ENCODE data around the gene CFAP74. TPM values are rescaled to one million over a fixed set of nuclear protein-coding genes. Genes with fewer than 3 reads are reported as not detected.

Gene CFAP74
- total RNA-seq, 1 donor from 2014 or later, result not detected

DNA sequence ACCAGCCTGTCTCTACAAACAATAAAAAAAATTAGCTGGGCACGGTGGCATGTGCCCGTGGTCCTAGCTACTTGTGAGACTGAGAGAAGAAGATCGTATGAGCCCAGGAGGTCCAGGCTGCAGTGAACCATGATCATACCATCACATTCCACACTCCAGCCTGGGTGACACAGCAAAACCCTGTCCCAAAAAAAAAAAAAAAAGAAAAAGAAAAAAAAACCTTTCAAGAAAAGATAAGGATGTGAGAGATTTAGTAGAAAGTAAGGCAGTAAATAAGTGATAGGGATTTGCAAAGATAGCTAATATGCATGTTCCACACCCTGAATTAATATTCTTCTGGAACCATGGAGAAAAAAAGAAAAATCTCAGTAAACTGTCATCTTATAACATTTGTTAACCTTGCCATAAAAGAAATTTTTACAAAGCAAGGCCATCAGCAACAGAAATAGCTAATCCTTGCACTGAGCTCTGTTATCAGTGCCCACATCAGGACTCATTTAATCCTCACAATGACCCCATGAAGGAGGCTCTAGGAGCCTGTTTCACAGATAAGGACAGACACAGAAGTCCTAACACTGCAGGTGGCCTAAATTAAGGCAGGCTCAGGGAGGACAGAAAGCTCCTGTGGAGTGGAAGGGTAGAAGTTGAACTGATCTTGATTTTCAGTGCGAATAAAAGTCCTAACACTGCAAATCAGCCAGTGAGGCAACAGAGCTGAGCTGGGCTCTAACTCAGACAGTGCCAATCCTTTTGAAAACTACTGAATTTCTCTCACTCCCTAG is 120.3 kb downstream of the CFAP74 start:
- no peak overlapping the region for H3K4me3 ChIP-seq (ENCODE audit: low read depth, low read length)
- TF ChIP-seq, protein P1, sequence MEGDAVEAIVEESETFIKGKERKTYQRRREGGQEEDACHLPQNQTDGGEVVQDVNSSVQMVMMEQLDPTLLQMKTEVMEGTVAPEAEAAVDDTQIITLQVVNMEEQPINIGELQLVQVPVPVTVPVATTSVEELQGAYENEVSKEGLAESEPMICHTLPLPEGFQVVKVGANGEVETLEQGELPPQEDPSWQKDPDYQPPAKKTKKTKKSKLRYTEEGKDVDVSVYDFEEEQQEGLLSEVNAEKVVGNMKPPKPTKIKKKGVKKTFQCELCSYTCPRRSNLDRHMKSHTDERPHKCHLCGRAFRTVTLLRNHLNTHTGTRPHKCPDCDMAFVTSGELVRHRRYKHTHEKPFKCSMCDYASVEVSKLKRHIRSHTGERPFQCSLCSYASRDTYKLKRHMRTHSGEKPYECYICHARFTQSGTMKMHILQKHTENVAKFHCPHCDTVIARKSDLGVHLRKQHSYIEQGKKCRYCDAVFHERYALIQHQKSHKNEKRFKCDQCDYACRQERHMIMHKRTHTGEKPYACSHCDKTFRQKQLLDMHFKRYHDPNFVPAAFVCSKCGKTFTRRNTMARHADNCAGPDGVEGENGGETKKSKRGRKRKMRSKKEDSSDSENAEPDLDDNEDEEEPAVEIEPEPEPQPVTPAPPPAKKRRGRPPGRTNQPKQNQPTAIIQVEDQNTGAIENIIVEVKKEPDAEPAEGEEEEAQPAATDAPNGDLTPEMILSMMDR (IDR thresholded peaks at IDR 0.05; ENCODE audit: insufficient read depth, low read length, poor library complexity, severe bottlenecking), result no peak
- DNase-seq (ENCODE audit: low read depth), result no peak
- no peaks in the 10 kb centered on the region for H3K36me3 ChIP-seq (ENCODE audit: control insufficient read depth, insufficient read depth, low read length)
- no peaks in the 10 kb centered on the region for H3K27me3 ChIP-seq (ENCODE audit: control insufficient read depth, insufficient read depth, low read length)

- TF ChIP-seq, protein P1 (IDR thresholded peaks at IDR 0.05; ENCODE audit: insufficient read depth, low read length, poor library complexity, severe bottlenecking), result no peak
Observed at GRCh38 chr1:1881727-1882126, 121.9 kb downstream of the CFAP74 start.

GRCh38 chr1:1880617-1881312 is 122.8 kb downstream of the CFAP74 start:
- TF ChIP-seq, protein P1 (IDR thresholded peaks at IDR 0.05; ENCODE audit: insufficient read depth, low read length, poor library complexity, severe bottlenecking), result no peak
- Histone ChIP-seq H3K36me3 (ENCODE audit: control insufficient read depth, insufficient read depth, low read length) (peaks cover 2% of the 10 kb centered on the region), H3K4me3 (ENCODE audit: low read depth, low read length) (no peak overlapping the region), H3K27me3 (ENCODE audit: control insufficient read depth, insufficient read depth, low read length) (no peaks in the 10 kb centered on the region)
- no peak for DNase-seq (ENCODE audit: low read depth)

More at GRCh38 chr1:1881727-1882126, 121.9 kb downstream of the CFAP74 start:
- Histone ChIP-seq H3K4me3 (ENCODE audit: low read depth, low read length) (no peak overlapping the region), H3K27me3 (ENCODE audit: control insufficient read depth, insufficient read depth, low read length) (no peaks in the 10 kb centered on the region), H3K36me3 (ENCODE audit: control insufficient read depth, insufficient read depth, low read length) (no peaks in the 10 kb centered on the region)
- no peak for DNase-seq (ENCODE audit: low read depth)

- TF ChIP-seq, protein P1 (IDR thresholded peaks at IDR 0.05; ENCODE audit: insufficient read depth, low read length, poor library complexity, severe bottlenecking), result no peak
Observed at GRCh38 chr1:1879942-1880341, 123.6 kb downstream of the CFAP74 start.

DNA sequence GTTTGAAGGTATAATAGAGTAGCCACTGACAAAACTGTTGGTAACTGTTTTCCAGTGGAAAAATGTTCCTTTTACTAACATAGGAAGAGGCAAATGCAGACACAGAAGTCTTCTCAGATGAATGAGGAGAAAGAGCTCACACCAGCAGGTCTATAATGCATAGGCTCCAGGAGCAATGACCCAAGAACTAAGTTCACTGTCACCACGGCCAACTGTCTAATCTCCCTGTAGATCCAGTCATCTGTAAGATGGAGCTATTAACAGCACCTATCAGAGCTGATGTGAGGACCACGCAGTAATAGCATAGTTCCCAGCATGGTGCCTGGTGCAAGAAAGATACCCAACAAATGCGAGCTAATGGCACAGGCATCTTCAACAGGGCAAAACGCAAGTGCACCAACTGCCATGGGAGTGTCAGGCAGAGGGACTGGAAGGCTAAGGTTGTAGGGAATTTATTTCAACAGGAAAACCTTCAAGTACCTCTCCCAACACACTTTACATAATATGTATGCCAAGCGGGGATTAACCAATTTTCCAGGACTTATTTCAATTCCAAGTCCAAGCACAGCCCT is 125.6 kb downstream of the CFAP74 start:
- Histone ChIP-seq H3K27me3 (ENCODE audit: control insufficient read depth, insufficient read depth, low read length) (no peaks in the 10 kb centered on the region), H3K4me3 (ENCODE audit: low read depth, low read length) (no peak overlapping the region), H3K36me3 (ENCODE audit: control insufficient read depth, insufficient read depth, low read length) (peaks cover 2% of the 10 kb centered on the region)
- TF ChIP-seq, protein P1 (IDR thresholded peaks at IDR 0.05; ENCODE audit: insufficient read depth, low read length, poor library complexity, severe bottlenecking), result no peak
- no peak for DNase-seq (ENCODE audit: low read depth)

More at GRCh38 chr1:1879942-1880341, 123.6 kb downstream of the CFAP74 start:
- no peak for DNase-seq (ENCODE audit: low read depth)
- Histone ChIP-seq H3K36me3 (ENCODE audit: control insufficient read depth, insufficient read depth, low read length) (peaks cover 2% of the 10 kb centered on the region), H3K4me3 (ENCODE audit: low read depth, low read length) (no peak overlapping the region), H3K27me3 (ENCODE audit: control insufficient read depth, insufficient read depth, low read length) (no peaks in the 10 kb centered on the region)

Measured in kidney epithelial cell (primary cell).